ENCODE data around the gene ATP11A. TPM values are rescaled to one million over a fixed set of nuclear protein-coding genes. Genes with fewer than 3 reads are reported as not detected.

The ATP11A gene
- total and polyA plus RNA-seq, 2 donors (not counting 3 experiments of a cell fraction or from before 2014, with no cell fraction given) = 16.5 to 88.1 TPM

- H3K27me3 ChIP-seq (ENCODE audit: control insufficient read depth in 2 of 2, insufficient read depth in 2 of 2, low read length in 2 of 2) = no peaks in the 10 kb centered on the region
- peaks cover 3 to 12% of the 10 kb centered on the region in 2 experiments for H3K36me3 ChIP-seq (ENCODE audit: control insufficient read depth in 2 of 2, extremely low read depth in 1 of 2, insufficient read depth in 2 of 2, low read length in 2 of 2)
- H3K4me1 ChIP-seq (ENCODE audit: control insufficient read depth, extremely low read depth, insufficient read depth, low read length) = no peaks in the 10 kb centered on the region
- dilution Hi-C loops (cut with MboI; ENCODE audit: extremely low pct_ligation_motif_present, low sequenced_read_pairs) = no loop called here
- no peak for TF ChIP-seq EZH2 (IDR thresholded peaks at IDR 0.05; ENCODE audit: borderline replicate concordance, low read depth, low read length, severe bottlenecking)
- no peaks in the 10 kb centered on the region for H3K79me2 ChIP-seq (ENCODE audit: control insufficient read depth, insufficient read depth, low read length)
- no peaks in the 10 kb centered on the region for H3K9me1 ChIP-seq (replicated peaks; ENCODE audit: control insufficient read depth, extremely low read depth, insufficient read depth, low read length)
- no TSS peak for BruUV-seq (replicated peaks)
- FAIRE-seq (no peak), DNase-seq (ENCODE audit: low read depth, low spot score) (no peak)
- POLR2A ChIA-PET = no interaction called here
- no peak overlapping the region for H3K9ac ChIP-seq (replicated peaks; ENCODE audit: extremely low read depth, insufficient read depth, low read length)
- CTCF ChIA-PET = no interaction called here
- intact Hi-C loops (cut with micrococcal nuclease) = no loop called here
- no peak overlapping the region for H3K27ac ChIP-seq (ENCODE audit: insufficient read depth, low read depth, low read length)
- H2AFZ ChIP-seq (ENCODE audit: low read depth, low read length) = no peak overlapping the region
- no peak overlapping the region for H3K4me3 ChIP-seq (replicated peaks in 1 of 3; ENCODE audit: insufficient read depth in 1 of 3, low read depth in 1 of 3, low read length in 3 of 3)
- H4K20me1 ChIP-seq (replicated peaks; ENCODE audit: control insufficient read depth, extremely low read depth, insufficient read depth, low read length) = no peaks in the 10 kb centered on the region
- H3K9me3 ChIP-seq (replicated peaks; ENCODE audit: control insufficient read depth, insufficient read depth, low read length) = no peaks in the 10 kb centered on the region
- no peak overlapping the region for H3K4me2 ChIP-seq (ENCODE audit: insufficient read depth, low read length)
Measured at GRCh38 chr13:112845511-112846144, 155.8 kb downstream of the ATP11A start.

- no peak for FAIRE-seq
- intact Hi-C loops (cut with micrococcal nuclease) (no loop called here), dilution Hi-C loops (cut with MboI; ENCODE audit: extremely low pct_ligation_motif_present, low sequenced_read_pairs) (no loop called here)
Measured at GRCh38 chr13:112846411-112847115, 156.7 kb downstream of the ATP11A start.

More at GRCh38 chr13:112846411-112847115, 156.7 kb downstream of the ATP11A start:
- no peak overlapping the region for H3K27ac ChIP-seq (ENCODE audit: insufficient read depth, low read depth, low read length)
- no peak overlapping the region for H3K4me3 ChIP-seq (replicated peaks in 1 of 3; ENCODE audit: insufficient read depth in 1 of 3, low read depth in 1 of 3, low read length in 3 of 3)
- no peak overlapping the region for H3K9ac ChIP-seq (replicated peaks; ENCODE audit: extremely low read depth, insufficient read depth, low read length)
- no peaks in the 10 kb centered on the region for H3K27me3 ChIP-seq (ENCODE audit: control insufficient read depth in 2 of 2, insufficient read depth in 2 of 2, low read length in 2 of 2)
- peaks cover 3 to 15% of the 10 kb centered on the region in 2 experiments for H3K36me3 ChIP-seq (ENCODE audit: control insufficient read depth in 2 of 2, extremely low read depth in 1 of 2, insufficient read depth in 2 of 2, low read length in 2 of 2)
- POLR2A ChIA-PET = no interaction called here
- H4K20me1 ChIP-seq (replicated peaks; ENCODE audit: control insufficient read depth, extremely low read depth, insufficient read depth, low read length) = no peaks in the 10 kb centered on the region
- CTCF ChIA-PET = no interaction called here
- no peaks in the 10 kb centered on the region for H3K4me1 ChIP-seq (ENCODE audit: control insufficient read depth, extremely low read depth, insufficient read depth, low read length)
- H2AFZ ChIP-seq (ENCODE audit: low read depth, low read length) = no peak overlapping the region
- BruUV-seq (replicated peaks) = no TSS peak
- TF ChIP-seq MAX (IDR thresholded peaks at IDR 0.05; ENCODE audit: insufficient read depth, insufficient read length) = no peak
- no peak for TF ChIP-seq EZH2 (IDR thresholded peaks at IDR 0.05; ENCODE audit: borderline replicate concordance, low read depth, low read length, severe bottlenecking)
- no peak for TF ChIP-seq GATA2 (IDR thresholded peaks at IDR 0.05; ENCODE audit: insufficient read depth, insufficient read length, low read depth, low read length)
- TF ChIP-seq, protein P1, sequence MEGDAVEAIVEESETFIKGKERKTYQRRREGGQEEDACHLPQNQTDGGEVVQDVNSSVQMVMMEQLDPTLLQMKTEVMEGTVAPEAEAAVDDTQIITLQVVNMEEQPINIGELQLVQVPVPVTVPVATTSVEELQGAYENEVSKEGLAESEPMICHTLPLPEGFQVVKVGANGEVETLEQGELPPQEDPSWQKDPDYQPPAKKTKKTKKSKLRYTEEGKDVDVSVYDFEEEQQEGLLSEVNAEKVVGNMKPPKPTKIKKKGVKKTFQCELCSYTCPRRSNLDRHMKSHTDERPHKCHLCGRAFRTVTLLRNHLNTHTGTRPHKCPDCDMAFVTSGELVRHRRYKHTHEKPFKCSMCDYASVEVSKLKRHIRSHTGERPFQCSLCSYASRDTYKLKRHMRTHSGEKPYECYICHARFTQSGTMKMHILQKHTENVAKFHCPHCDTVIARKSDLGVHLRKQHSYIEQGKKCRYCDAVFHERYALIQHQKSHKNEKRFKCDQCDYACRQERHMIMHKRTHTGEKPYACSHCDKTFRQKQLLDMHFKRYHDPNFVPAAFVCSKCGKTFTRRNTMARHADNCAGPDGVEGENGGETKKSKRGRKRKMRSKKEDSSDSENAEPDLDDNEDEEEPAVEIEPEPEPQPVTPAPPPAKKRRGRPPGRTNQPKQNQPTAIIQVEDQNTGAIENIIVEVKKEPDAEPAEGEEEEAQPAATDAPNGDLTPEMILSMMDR (IDR thresholded peaks at IDR 0.05; ENCODE audit: extremely low read depth in 1 of 2, insufficient read depth in 1 of 2, low read depth in 1 of 2, low read length in 2 of 2) = no peak
- no peak for TF ChIP-seq POLR2AphosphoS5 (IDR thresholded peaks at IDR 0.05; ENCODE audit: insufficient read depth, low read depth, low read length)
- no peak for TF ChIP-seq JUN (IDR thresholded peaks at IDR 0.05; ENCODE audit: borderline replicate concordance, insufficient read depth, insufficient read length, low read depth)
- TF ChIP-seq MYC (IDR thresholded peaks at IDR 0.05; ENCODE audit: low read depth, low read length) = no peak
- TF ChIP-seq POLR2A (IDR thresholded peaks at IDR 0.05; ENCODE audit: low read depth, low read length) = no peak
- no peaks in the 10 kb centered on the region for H3K79me2 ChIP-seq (ENCODE audit: control insufficient read depth, insufficient read depth, low read length)
- no peaks in the 10 kb centered on the region for H3K9me3 ChIP-seq (replicated peaks; ENCODE audit: control insufficient read depth, insufficient read depth, low read length)
- no peak for DNase-seq (ENCODE audit: low read depth, low spot score)
- H3K9me1 ChIP-seq (replicated peaks; ENCODE audit: control insufficient read depth, extremely low read depth, insufficient read depth, low read length) = no peaks in the 10 kb centered on the region
- no peak overlapping the region for H3K4me2 ChIP-seq (ENCODE audit: insufficient read depth, low read length)

Data from endothelial cell of umbilical vein (primary cell).